ENCODE measurements around the gene DOCK4. TPM values are rescaled to one million over a fixed set of nuclear protein-coding genes. Genes with fewer than 3 reads are reported as not detected.

Gene DOCK4
- total RNA-seq, 2 donors from 2014 or later, result 6.5 to 11.1 TPM

GRCh38 chr7:111929264-111929663 is 276.9 kb downstream of the DOCK4 start:
- Histone ChIP-seq H3K9me3 (no peaks in the 10 kb centered on the region), H3K9ac (ENCODE audit: low read depth in 2 of 2, low read length in 2 of 2) (no peak overlapping the region), H3K27ac (no peak overlapping the region), H3K4me3 (no peak overlapping the region), H3K36me3 (no peaks in the 10 kb centered on the region), H3K4me1 (peaks cover 5% of the 10 kb centered on the region), H3K27me3 (no peaks in the 10 kb centered on the region)
- no peak for DNase-seq
- no peak for TF ChIP-seq CTCF (IDR thresholded peaks at IDR 0.05)
- intact Hi-C loops (cut with DNase I), result no loop called here

- Histone ChIP-seq H3K36me3 (no peaks in the 10 kb centered on the region), H3K9me3 (no peaks in the 10 kb centered on the region), H3K27ac (no peak overlapping the region), H3K4me3 (no peak overlapping the region), H3K4me1 (peaks cover 5% of the 10 kb centered on the region), H3K9ac (ENCODE audit: low read depth in 2 of 2, low read length in 2 of 2) (no peak overlapping the region), H3K27me3 (no peaks in the 10 kb centered on the region)
- no peak for TF ChIP-seq CTCF (IDR thresholded peaks at IDR 0.05)
- no peak for DNase-seq
- intact Hi-C loops (cut with DNase I), result no loop called here
These were observed 278.7 kb downstream of the DOCK4 start for GRCh38 chr7:111927353-111928019.

- Histone ChIP-seq H3K9ac (ENCODE audit: low read depth in 2 of 2, low read length in 2 of 2) (no peak overlapping the region), H3K27me3 (no peaks in the 10 kb centered on the region), H3K36me3 (no peaks in the 10 kb centered on the region), H3K9me3 (no peaks in the 10 kb centered on the region), H3K4me3 (no peak overlapping the region), H3K4me1 (no peaks in the 10 kb centered on the region), H3K27ac (no peak overlapping the region)
- TF ChIP-seq CTCF (IDR thresholded peaks at IDR 0.05), result no peak
- DNase-seq, result no peak
- intact Hi-C loops (cut with DNase I), result no loop called here
These were observed 285.9 kb downstream of the DOCK4 start for GRCh38 chr7:111920329-111920728.

GRCh38 chr7:111919631-111920179 is 286.5 kb downstream of the DOCK4 start:
- Histone ChIP-seq H3K27me3 (no peaks in the 10 kb centered on the region), H3K27ac (no peak overlapping the region), H3K4me1 (no peaks in the 10 kb centered on the region), H3K36me3 (no peaks in the 10 kb centered on the region), H3K9me3 (no peaks in the 10 kb centered on the region), H3K9ac (ENCODE audit: low read depth in 2 of 2, low read length in 2 of 2) (no peak overlapping the region), H3K4me3 (no peak overlapping the region)
- intact Hi-C loops (cut with DNase I), result no loop called here
- no peak for TF ChIP-seq CTCF (IDR thresholded peaks at IDR 0.05)
- no peak for DNase-seq

GRCh38 chr7:111919164-111919563 is 287.0 kb downstream of the DOCK4 start:
- no peak for DNase-seq
- intact Hi-C loops (cut with DNase I), result no loop called here
- Histone ChIP-seq H3K27me3 (no peaks in the 10 kb centered on the region), H3K9ac (ENCODE audit: low read depth in 2 of 2, low read length in 2 of 2) (no peak overlapping the region), H3K27ac (no peak overlapping the region), H3K4me1 (no peaks in the 10 kb centered on the region), H3K36me3 (no peaks in the 10 kb centered on the region), H3K9me3 (no peaks in the 10 kb centered on the region), H3K4me3 (no peak overlapping the region)
- no peak for TF ChIP-seq CTCF (IDR thresholded peaks at IDR 0.05)

Measured in colonic mucosa (tissue), 4 donors.